GM18502 (cell line): Measurements from ENCODE around the gene RAB31.

Experiments
- ATAC-seq: cut with Tn5 transposase; IDR thresholded peaks from one replicate; pipeline ENCODE4 v1.9.1; 2021; ENCODE audit warnings: mild to moderate bottlenecking; ENCODE audit not compliant: unreplicated experiment, poor library complexity

The RAB31 gene

GRCh38 chr18:9831036-9831722 lies 123.1 kb downstream of the RAB31 start:
- no peak for ATAC-seq

GRCh38 chr18:9831723-9832199 lies 123.7 kb downstream of the RAB31 start:
- no peak for ATAC-seq

- ATAC-seq: no peak
Observed at GRCh38 chr18:9832871-9833270, 124.8 kb downstream of the RAB31 start.

- ATAC-seq: no peak
Observed at GRCh38 chr18:9834551-9834950, 126.5 kb downstream of the RAB31 start.

GRCh38 chr18:9835113-9835755 lies 127.1 kb downstream of the RAB31 start:
- no peak for ATAC-seq

- no peak for ATAC-seq
Observed at GRCh38 chr18:9835825-9836224, 127.7 kb downstream of the RAB31 start.

GRCh38 chr18:9838144-9838877 lies 130.2 kb downstream of the RAB31 start:
- no peak for ATAC-seq

GRCh38 chr18:9839211-9839610 lies 131.1 kb downstream of the RAB31 start:
- no peak for ATAC-seq

- no peak for ATAC-seq
Observed at GRCh38 chr18:9839853-9840252, 131.8 kb downstream of the RAB31 start.

GRCh38 chr18:9841752-9842151 lies 133.7 kb downstream of the RAB31 start:
- ATAC-seq: no peak

- ATAC-seq: no peak
Observed at GRCh38 chr18:9842448-9842847, 134.3 kb downstream of the RAB31 start.

GRCh38 chr18:9845256-9845655 lies 137.2 kb downstream of the RAB31 start:
- no peak for ATAC-seq

- ATAC-seq: no peak
Observed at GRCh38 chr18:9846162-9846925, 138.2 kb downstream of the RAB31 start.

GRCh38 chr18:9848170-9848879 lies 140.2 kb downstream of the RAB31 start:
- no peak for ATAC-seq

- no peak for ATAC-seq
Observed at GRCh38 chr18:9849407-9850283, 141.5 kb downstream of the RAB31 start.

- ATAC-seq: no peak
Observed at GRCh38 chr18:9850309-9850708, 142.2 kb downstream of the RAB31 start.

GRCh38 chr18:9851511-9851910 lies 143.4 kb downstream of the RAB31 start:
- no peak for ATAC-seq

GRCh38 chr18:9852266-9853081 lies 144.4 kb downstream of the RAB31 start:
- no peak for ATAC-seq
